CD4-positive, alpha-beta T cell (primary cell): ENCODE measurements around the gene AIF1. TPM values are rescaled to one million over a fixed set of nuclear protein-coding genes. Genes with fewer than 3 reads are reported as not detected.

ENCODE experiments used
- ATAC-seq: fragments of 200-7000 bp; cut with Tn5 transposase; one replicate; pipeline ENCODE4 v1.10.0; 2022; ENCODE audit warnings: mild to moderate bottlenecking; ENCODE audit not compliant: poor library complexity
- CTCF ChIA-PET: fragments of 350-600 bp; sonication (Branson Sonifier 250); formaldehyde crosslinking; loops from one replicate; lab custom pipeline; 2021; ENCODE audit warnings: antibody characterized with exemption, inconsistent platforms; lab: Charles Lee
- POLR2A ChIA-PET: fragments of 350-600 bp; sonication (Branson Sonifier 250); formaldehyde crosslinking; loops from one replicate; lab custom pipeline; 2021; ENCODE audit warnings: antibody characterized with exemption, inconsistent platforms; lab: Charles Lee
- DNase-seq, 14 experiments: peaks; one replicate each; pipeline ENCODE4 v3.0.0-alpha.2; 2013 to 2020; ENCODE audit warnings: mixed read lengths in 2 of 14
- H3K27ac ChIP-seq, 2 donors: one replicate each; pipeline versions ENCODE4 v1.5.1 to v1.7.0; 2013; ENCODE audit warnings: low read length in 2 of 2, low read depth in 1 of 2, mild to moderate bottlenecking in 1 of 2
- H3K27me3 ChIP-seq, 2 experiments: 1 replicate in 1 of 2; 2 replicates in 1 of 2; pipeline versions ENCODE4 v1.6.1 to v1.7.0; 2013; ENCODE audit warnings: low read length in 2 of 2, control low read depth in 1 of 2, mild to moderate bottlenecking in 1 of 2, moderate library complexity in 1 of 2; ENCODE audit not compliant: insufficient read depth in 2 of 2, control insufficient read depth in 1 of 2
- H3K36me3 ChIP-seq: one replicate; pipeline ENCODE4 v1.6.1; 2013; ENCODE audit warnings: low read length, control low read depth; ENCODE audit not compliant: insufficient read depth
- H3K4me1 ChIP-seq: one replicate; pipeline ENCODE4 v1.6.1; 2013; ENCODE audit warnings: low read length, control low read depth; ENCODE audit not compliant: insufficient read depth
- H3K4me3 ChIP-seq: one replicate; pipeline ENCODE4 v1.5.1; 2013; ENCODE audit warnings: mild to moderate bottlenecking, low read length, moderate library complexity
- H3K9me3 ChIP-seq, 2 experiments: 1 replicate in 1 of 2; 2 replicates in 1 of 2; pipeline versions ENCODE4 v1.6.1 to v1.7.0; 2013; ENCODE audit warnings: low read length in 2 of 2, mild to moderate bottlenecking in 2 of 2, control low read depth in 1 of 2, moderate library complexity in 1 of 2; ENCODE audit not compliant: control insufficient read depth in 1 of 2, insufficient read depth in 1 of 2
- H3K27ac Mint-ChIP-seq: one replicate; pipeline ENCODE4 v1.8.0; 2020; ENCODE audit warnings: mixed read lengths
- H3K27me3 Mint-ChIP-seq: one replicate; pipeline ENCODE4 v1.8.0; 2021; ENCODE audit warnings: mixed read lengths
- H3K36me3 Mint-ChIP-seq: one replicate; pipeline ENCODE4 v1.8.0; 2021; ENCODE audit warnings: low read depth, mixed read lengths
- H3K4me1 Mint-ChIP-seq: one replicate; pipeline ENCODE4 v1.8.0; 2021; ENCODE audit warnings: low read depth, mixed read lengths
- H3K4me3 Mint-ChIP-seq: one replicate; pipeline ENCODE4 v1.8.0; 2020; ENCODE audit warnings: mild to moderate bottlenecking, mixed read lengths
- H3K9me3 Mint-ChIP-seq: one replicate; pipeline ENCODE4 v1.8.0; 2020; ENCODE audit warnings: mixed read lengths
- CTCF ChIP-seq: fragments of 200-600 bp; IDR thresholded peaks from one replicate; pipeline ENCODE4 v1.8.0; 2022; ENCODE audit warnings: antibody characterized with exemption, mild to moderate bottlenecking
- intact Hi-C, 2 experiments: fragments of 100-400 bp; cut with DNase I in 1 of 2; cut with micrococcal nuclease in 1 of 2; formaldehyde crosslinking; loops; one replicate each; pipeline versions ENCODE4 v1.15.1 to v1.9.0; 2023 to 2025; cut with DNase I, micrococcal nuclease
- microRNA-seq: library from miRNA; unstranded; fragments of <30 nt; microRNA quantifications from one replicate; pipeline ENCODE4 v1.2.0, GENCODE V29; 2021; ENCODE audit warnings: borderline microRNAs expressed, borderline replicate concordance
- total RNA-seq, 174 experiments: library from RNA in 2 of 174; stranded (reverse) in 2 of 174; gene quantifications; one replicate each; pipeline ENCODE4 v1.2.3 and lab custom pipeline; 2021 to 2026

The AIF1 gene
- total RNA-seq, 2 experiments from 2014 or later, result 31.8 to 35.5 TPM

DNA sequence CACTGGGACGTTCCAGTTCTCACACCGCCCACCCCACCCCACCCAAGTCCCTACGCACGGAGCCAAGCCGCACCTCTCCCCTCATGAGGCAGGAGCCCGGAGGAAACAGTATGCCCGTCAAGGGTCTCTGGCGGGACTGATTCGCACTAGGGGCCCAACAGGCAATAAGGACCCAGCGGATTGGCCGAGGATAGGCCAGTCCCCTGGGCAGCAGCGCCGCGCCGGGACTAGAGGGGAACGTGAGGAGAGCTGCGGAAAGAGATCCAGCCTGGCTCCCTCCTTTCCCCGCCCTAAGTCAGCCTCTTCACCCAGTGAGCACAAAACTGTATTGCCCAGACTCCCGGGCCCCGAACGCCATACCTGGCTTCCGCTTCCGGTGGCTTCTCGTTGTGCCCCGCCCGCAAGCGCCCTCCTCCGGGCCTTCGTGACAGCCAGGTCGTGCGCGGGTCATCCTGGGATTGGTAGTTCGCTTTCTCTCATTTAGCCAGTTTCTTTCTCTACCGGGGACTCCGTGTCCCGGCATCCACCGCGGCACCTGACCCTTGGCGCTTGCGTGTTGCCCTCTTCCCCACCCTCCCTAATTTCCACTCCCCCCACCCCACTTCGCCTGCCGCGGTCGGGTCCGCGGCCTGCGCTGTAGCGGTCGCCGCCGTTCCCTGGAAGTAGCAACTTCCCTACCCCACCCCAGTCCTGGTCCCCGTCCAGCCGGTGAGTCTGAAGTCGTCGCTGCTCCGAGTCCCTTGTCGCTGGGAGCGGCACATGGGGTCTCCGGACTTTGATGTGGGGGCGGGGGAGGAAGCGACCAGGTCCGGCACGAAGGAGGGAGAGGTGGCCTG is 50.7 kb downstream of the AIF1 start, which contains the start of gene CSNK2B:
TSS of gene CSNK2B (plus strand) at position 580 of the 836 bp plus-strand sequence. CDS start 752 bp downstream, outside the sequence.
- POLR2A ChIA-PET, result interaction anchor here (1.0 to 7.9 kb wide), 19 partner anchors 12 to 1306 kb away, joined by 3 to 250 read pairs (median 5); partner anchors contain the start of genes ABHD16A, AIF1, APOM and BAG6
- Histone ChIP-seq H3K27ac (peak within 1 kb of the TSS; percentile 93 to 96), H3K9me3 (no peaks in the 10 kb centered on the region), H3K36me3 (peaks cover 63% of the 10 kb centered on the region), H3K27me3 (no peaks in the 10 kb centered on the region), H3K4me1 (peaks cover 61% of the 10 kb centered on the region), H3K4me3 (peak within 1 kb of the TSS; percentile 79)
- CTCF ChIA-PET, result interaction anchor here (1.3 to 1.6 kb wide), 2 partner anchors 13 to 67 kb away, joined by 3 to 4 read pairs; partner anchors contain the start of gene BAG6
- DNase-seq (peak; percentile 94 to 99 (median 97)), ATAC-seq (peak; percentile 85)
- no peak for TF ChIP-seq CTCF
- H3K27me3 Mint-ChIP-seq, result no peaks in the 10 kb centered on the region
- intact Hi-C loops, result loop anchor here (1.0 to 10.0 kb wide), 8 partner anchors 13 to 1539 kb away; partner anchors contain the start of genes ABHD16A (in 2 of the 2), BAG6 (in 2 of the 2), PRRC2A (in 2 of the 2) and FKBPL (in 1 of the 2)
- H3K9me3 Mint-ChIP-seq, result no peaks in the 10 kb centered on the region
- peak within 1 kb of the TSS; percentile 95 for H3K4me3 Mint-ChIP-seq
- peaks cover 84% of the 10 kb centered on the region for H3K36me3 Mint-ChIP-seq
- peak within 1 kb of the TSS; percentile 97 for H3K27ac Mint-ChIP-seq
- peaks cover 51% of the 10 kb centered on the region for H3K4me1 Mint-ChIP-seq

GRCh38 chr6:31666337-31666965 is 51.4 kb downstream of the AIF1 start:
- H3K36me3 ChIP-seq, result peaks cover 70% of the 10 kb centered on the region
- peak overlapping the region; percentile 75 to 96 for H3K27ac ChIP-seq
- peaks cover 55% of the 10 kb centered on the region for H3K4me1 ChIP-seq
- peak overlapping the region; percentile 97 for H3K27ac Mint-ChIP-seq
- ChIA-PET CTCF (interaction anchor here (1.3 to 1.6 kb wide), 2 partner anchors 13 to 68 kb away, joined by 3 to 4 read pairs; partner anchors contain the start of gene BAG6), POLR2A (interaction anchor here (0.7 to 7.9 kb wide), 4 partner anchors 13 to 305 kb away, joined by 3 to 250 read pairs (median 9); partner anchors contain the start of genes APOM, BAG6, DDX39B and DXO)
- H3K36me3 Mint-ChIP-seq, result peaks cover 85% of the 10 kb centered on the region
- no peaks in the 10 kb centered on the region for H3K9me3 ChIP-seq
- no peak for TF ChIP-seq CTCF
- intact Hi-C loops, result loop anchor here in 1 of 2 experiments (1.0 to 10.0 kb wide), 4 partner anchors 37 to 1538 kb away; partner anchors contain the start of genes ABHD16A, FKBPL, GPSM3 and HSD17B8
- H3K27me3 ChIP-seq, result no peaks in the 10 kb centered on the region
- H3K4me3 ChIP-seq, result peak overlapping the region; percentile 79
- DNase-seq, result peak in 1 of 14 experiments; percentile 7
- peaks cover 44% of the 10 kb centered on the region for H3K4me1 Mint-ChIP-seq
- peak overlapping the region; percentile 95 for H3K4me3 Mint-ChIP-seq
- no peaks in the 10 kb centered on the region for H3K27me3 Mint-ChIP-seq
- H3K9me3 Mint-ChIP-seq, result no peaks in the 10 kb centered on the region
- ATAC-seq, result no peak

Small RNA genes within 50 kb of the gene (microRNA-seq; reads per million reads assigned to microRNA genes)
- not detected for gene MIR6832

Other genes starting within 250 kb of the AIF1 start
- gene MICA, start 211.6 kb upstream of the AIF1 start, total RNA-seq, result 10 to 100 TPM; 10.6 to 14.0 TPM
- 10 to 100 TPM; 14.3 to 14.7 TPM for gene MICB, start 117.1 kb upstream of the AIF1 start, total RNA-seq
- not detected for gene MCCD1, start 86.3 kb upstream of the AIF1 start, total RNA-seq
- 100 to 1,000 TPM; 483 to 498 TPM for gene DDX39B, start 73.2 kb upstream of the AIF1 start, total RNA-seq
- 1 to 10 TPM; 2.6 to 3.3 TPM for gene ATP6V1G2, start 68.6 kb upstream of the AIF1 start, total RNA-seq
- gene NFKBIL1, start 67.6 kb upstream of the AIF1 start, total RNA-seq, result 1 to 10 TPM; 7.6 to 9.3 TPM
- gene LTA, start 42.9 kb upstream of the AIF1 start, total RNA-seq, result 10 to 100 TPM; 15.4 to 16.7 TPM
- gene TNF, start 39.7 kb upstream of the AIF1 start, total RNA-seq, result 10 to 100 TPM; 33.1 to 34.2 TPM
- 100 to 1,000 TPM; 239 to 244 TPM for gene LTB, start 32.8 kb upstream of the AIF1 start, total RNA-seq
- gene LST1, start 29.0 kb upstream of the AIF1 start, total RNA-seq, result 10 to 100 TPM in 1 of 2 experiments, 1 to 10 TPM in 1; 8.9 to 10.3 TPM
- gene NCR3, start 22.2 kb upstream of the AIF1 start, total RNA-seq, result 1 to 10 TPM; 2.3 to 2.6 TPM
- 100 to 1,000 TPM; 206 to 215 TPM for gene PRRC2A, start 5.5 kb downstream of the AIF1 start, total RNA-seq
- 100 to 1,000 TPM; 211 TPM for gene BAG6, start 37.4 kb downstream of the AIF1 start, total RNA-seq
- gene APOM, start 40.7 kb downstream of the AIF1 start, total RNA-seq, result 1 to 10 TPM; 4.2 to 4.6 TPM
- 10 to 100 TPM in 1 of 2 experiments, 1 to 10 TPM in 1; 9.6 to 10.5 TPM for gene C6orf47, start 45.5 kb downstream of the AIF1 start, total RNA-seq
- 10 to 100 TPM in 1 of 2 experiments, 1 to 10 TPM in 1; 9.8 to 11.0 TPM for gene GPANK1, start 49.8 kb downstream of the AIF1 start, total RNA-seq
- gene CSNK2B, start 50.8 kb downstream of the AIF1 start, total RNA-seq, result 10 to 100 TPM; 88.0 to 92.6 TPM
- gene LY6G5B, start 54.7 kb downstream of the AIF1 start, total RNA-seq, result 10 to 100 TPM; 27.0 to 28.0 TPM
- gene LY6G5C, start 65.8 kb downstream of the AIF1 start, total RNA-seq, result under 1 TPM; 0.49 to 0.67 TPM
- 10 to 100 TPM; 52.3 to 59.3 TPM for gene ABHD16A, start 88.1 kb downstream of the AIF1 start, total RNA-seq
- not detected for gene LY6G6F, start 91.6 kb downstream of the AIF1 start, total RNA-seq
- gene LY6G6D, start 100.1 kb downstream of the AIF1 start, total RNA-seq, result not detected
- gene LY6G6C, start 106.5 kb downstream of the AIF1 start, total RNA-seq, result not detected
- gene MPIG6B, start 108.1 kb downstream of the AIF1 start, total RNA-seq, result under 1 TPM; 0.11 to 0.17 TPM
- gene DDAH2, start 114.1 kb downstream of the AIF1 start, total RNA-seq, result 1 to 10 TPM; 3.0 to 3.3 TPM
- gene CLIC1, start 121.3 kb downstream of the AIF1 start, total RNA-seq, result 10 to 100 TPM; 61.2 to 61.5 TPM
- 10 to 100 TPM; 13.6 to 13.7 TPM for gene MSH5, start 124.8 kb downstream of the AIF1 start, total RNA-seq
- 1 to 10 TPM; 2.7 to 2.8 TPM for gene SAPCD1, start 147.4 kb downstream of the AIF1 start, total RNA-seq
- 1 to 10 TPM; 1.7 TPM for gene VWA7, start 162.1 kb downstream of the AIF1 start, total RNA-seq
- gene VARS1, start 180.5 kb downstream of the AIF1 start, total RNA-seq, result 10 to 100 TPM; 43.9 to 44.2 TPM
- 10 to 100 TPM; 12.6 to 13.7 TPM for gene LSM2, start 191.7 kb downstream of the AIF1 start, total RNA-seq
- 1 to 10 TPM; 1.7 to 1.8 TPM for gene HSPA1L, start 200.0 kb downstream of the AIF1 start, total RNA-seq
- 1 to 10 TPM; 8.1 to 9.8 TPM for gene HSPA1A, start 200.3 kb downstream of the AIF1 start, total RNA-seq
- 1 to 10 TPM; 8.3 to 9.8 TPM for gene HSPA1B, start 212.5 kb downstream of the AIF1 start, total RNA-seq
- gene NEU1, start 247.6 kb downstream of the AIF1 start, total RNA-seq, result 10 to 100 TPM; 19.7 to 21.1 TPM